Mesenchymal stem cell (in vitro differentiated cells and primary cell): ENCODE results near the gene PRPSAP1.
A peak's percentile ranks its signal among the peaks of the same experiment; 100 is the strongest.
"Not testable (repeated sequence)": the region's sequence is repeated elsewhere in the genome, so short reads cannot be mapped to it uniquely, and the experiment has no call there.

ENCODE experiments used
- DNase-seq: peaks from one replicate; pipeline ENCODE4 v3.0.0-alpha.2; 2013
- H2AFZ ChIP-seq: one replicate; pipeline ENCODE4 v1.6.1; 2013; ENCODE audit warnings: low read depth, mild to moderate bottlenecking, control low read depth, inconsistent platforms, low read length, moderate library complexity
- H2AK5ac ChIP-seq: 2 replicates; pipeline ENCODE4 v1.6.1; 2013; ENCODE audit warnings: low read length, moderate library complexity, mild to moderate bottlenecking, inconsistent platforms; ENCODE audit not compliant: severe bottlenecking
- H2BK120ac ChIP-seq: one replicate; pipeline ENCODE4 v1.6.1; 2013; ENCODE audit warnings: low read depth, mild to moderate bottlenecking, inconsistent platforms, low read length, moderate library complexity
- H2BK12ac ChIP-seq, 2 experiments: one replicate each; pipeline ENCODE4 v1.6.1; 2013; ENCODE audit warnings: inconsistent platforms in 2 of 2, low read length in 2 of 2, mild to moderate bottlenecking in 2 of 2, moderate library complexity in 2 of 2, control low read depth in 1 of 2
- H2BK15ac ChIP-seq: one replicate; pipeline ENCODE4 v1.6.1; 2013; ENCODE audit warnings: mild to moderate bottlenecking, low read depth, inconsistent platforms; ENCODE audit not compliant: poor library complexity, severe bottlenecking
- H2BK5ac ChIP-seq: 2 replicates; pipeline ENCODE4 v1.6.1; 2013; ENCODE audit warnings: low read depth, mild to moderate bottlenecking, low read length, control low read depth, inconsistent platforms; ENCODE audit not compliant: poor library complexity, severe bottlenecking
- H3K14ac ChIP-seq, 2 experiments: one replicate each; pipeline ENCODE4 v1.6.1; 2013; ENCODE audit warnings: inconsistent platforms in 2 of 2, low read length in 2 of 2, control low read depth in 1 of 2, mild to moderate bottlenecking in 1 of 2, moderate library complexity in 1 of 2
- H3K18ac ChIP-seq, 2 experiments: one replicate each; pipeline ENCODE4 v1.6.1; 2013; ENCODE audit warnings: inconsistent platforms in 2 of 2, low read length in 2 of 2, control low read depth in 1 of 2, low read depth in 1 of 2, mild to moderate bottlenecking in 1 of 2
- H3K23ac ChIP-seq, 2 experiments: one replicate each; pipeline ENCODE4 v1.6.1; 2013; ENCODE audit warnings: inconsistent platforms in 2 of 2, low read length in 2 of 2, mild to moderate bottlenecking in 2 of 2, moderate library complexity in 2 of 2, control low read depth in 1 of 2
- H3K27ac ChIP-seq: 2 replicates; pipeline ENCODE4 v1.5.1; 2013; ENCODE audit warnings: mild to moderate bottlenecking, moderate library complexity, low read length, control low read depth, inconsistent platforms; ENCODE audit not compliant: poor library complexity, severe bottlenecking
- H3K27me3 ChIP-seq, 2 experiments: 2 replicates each; pipeline versions ENCODE4 v1.6.1 to v1.7.0; 2013; ENCODE audit warnings: low read length in 2 of 2, mild to moderate bottlenecking in 2 of 2, moderate library complexity in 2 of 2, control low read depth in 1 of 2, inconsistent platforms in 1 of 2; ENCODE audit not compliant: control insufficient read depth in 1 of 2, insufficient read depth in 1 of 2
- H3K36me3 ChIP-seq, 2 experiments: 2 replicates each; pipeline versions ENCODE4 v1.6.1 to v1.7.0; 2013; ENCODE audit warnings: low read length in 2 of 2, control low read depth in 1 of 2, inconsistent platforms in 1 of 2, low read depth in 1 of 2, mild to moderate bottlenecking in 1 of 2; ENCODE audit not compliant: insufficient read depth in 2 of 2, control insufficient read depth in 1 of 2
- H3K4ac ChIP-seq, 2 experiments: one replicate each; pipeline ENCODE4 v1.6.1; 2013; ENCODE audit warnings: inconsistent platforms in 2 of 2, low read length in 2 of 2, mild to moderate bottlenecking in 2 of 2, moderate library complexity in 2 of 2, control low read depth in 1 of 2, low read depth in 1 of 2
- H3K4me1 ChIP-seq: 2 replicates; pipeline ENCODE4 v1.6.1; 2013; ENCODE audit warnings: low read depth, low read length, control low read depth; ENCODE audit not compliant: control insufficient read depth, insufficient read depth
- H3K4me2 ChIP-seq: 2 replicates; pipeline ENCODE4 v1.6.1; 2013; ENCODE audit warnings: low read length, mild to moderate bottlenecking, inconsistent platforms; ENCODE audit not compliant: poor library complexity, severe bottlenecking
- H3K4me3 ChIP-seq, 2 experiments: 2 replicates each; pipeline versions ENCODE4 v1.5.1 to v1.7.0; 2013; ENCODE audit warnings: low read length in 2 of 2, mild to moderate bottlenecking in 2 of 2, control low read depth in 1 of 2, low read depth in 1 of 2; ENCODE audit not compliant: insufficient read depth in 1 of 2
- H3K79me1 ChIP-seq: replicated peaks from 2 replicates; pipeline ENCODE4 v1.6.1; 2013; ENCODE audit warnings: mild to moderate bottlenecking, control low read depth, low read length, inconsistent platforms; ENCODE audit not compliant: poor library complexity, severe bottlenecking
- H3K9ac ChIP-seq: 2 replicates; pipeline ENCODE4 v1.7.0; 2013; ENCODE audit warnings: mild to moderate bottlenecking, low read length, moderate library complexity
- H3K9me3 ChIP-seq: 2 replicates; pipeline ENCODE4 v1.7.0; 2013; ENCODE audit warnings: mild to moderate bottlenecking, low read length; ENCODE audit not compliant: control insufficient read depth
- H4K8ac ChIP-seq: one replicate; pipeline ENCODE4 v1.6.1; 2013; ENCODE audit warnings: inconsistent platforms, mild to moderate bottlenecking, low read length, moderate library complexity
- H4K91ac ChIP-seq: one replicate; pipeline ENCODE4 v1.6.1; 2013; ENCODE audit warnings: mild to moderate bottlenecking, low read length, inconsistent platforms
- WGBS: methylation state at CpG from one replicate; pipeline ENCODE4 v1.1.7; 2013; ENCODE audit warnings: mixed read lengths; 5-methylcytosine and 5-hydroxymethylcytosine counted together

The PRPSAP1 gene

DNA sequence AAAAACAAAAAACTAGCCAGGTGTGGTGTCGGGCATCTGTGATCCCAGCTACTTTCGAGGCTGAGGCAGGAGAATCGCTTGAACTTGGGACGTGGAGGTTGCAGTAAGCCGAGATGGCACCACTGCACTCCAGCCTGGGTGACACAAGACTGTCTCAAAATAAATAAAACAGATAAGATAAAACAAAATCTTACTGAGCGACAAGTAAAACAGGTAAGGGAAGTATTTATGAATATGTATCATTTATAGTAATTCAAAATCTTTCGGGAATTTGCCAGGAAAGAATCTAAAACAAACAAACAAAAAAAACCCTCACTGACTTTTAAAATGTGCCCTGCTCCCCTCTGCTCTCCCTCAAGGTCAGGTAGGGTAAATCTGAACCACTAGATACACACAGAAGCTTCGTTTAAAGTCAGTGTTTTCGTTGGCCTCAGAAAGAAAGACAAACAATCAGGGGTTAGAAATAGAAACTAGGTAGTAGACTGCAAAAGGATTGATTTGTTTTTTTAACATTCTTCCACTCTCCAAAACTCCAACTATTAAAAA lies 2.1 kb downstream of the PRPSAP1 start:
- peaks cover 13% of the 10 kb centered on the region for H3K79me1 ChIP-seq
- no peak for DNase-seq
- WGBS = 87% methylated on average over 6 of the region's 9 CpGs
- H3K4me2 ChIP-seq = no peak overlapping the region
- no peak overlapping the region for H2AFZ ChIP-seq
- no peak overlapping the region for H2BK15ac ChIP-seq
- peaks cover 10 to 11% of the 10 kb centered on the region in 2 experiments for H3K36me3 ChIP-seq
- H3K9ac ChIP-seq = peak overlapping the region; percentile 50
- H4K91ac ChIP-seq = no peak overlapping the region
- H2BK12ac ChIP-seq = no peak overlapping the region
- no peak overlapping the region for H3K14ac ChIP-seq
- H3K4ac ChIP-seq = no peak overlapping the region
- no peaks in the 10 kb centered on the region for H3K27me3 ChIP-seq
- peaks cover 11% of the 10 kb centered on the region for H3K4me1 ChIP-seq
- no peak overlapping the region for H3K23ac ChIP-seq
- no peak overlapping the region for H2BK120ac ChIP-seq
- H3K9me3 ChIP-seq = no peaks in the 10 kb centered on the region
- no peak overlapping the region for H3K4me3 ChIP-seq
- no peak overlapping the region for H3K27ac ChIP-seq
- H3K18ac ChIP-seq = no peak overlapping the region
- no peak overlapping the region for H4K8ac ChIP-seq
- no peak overlapping the region for H2AK5ac ChIP-seq
- H2BK5ac ChIP-seq = no peak overlapping the region

DNA sequence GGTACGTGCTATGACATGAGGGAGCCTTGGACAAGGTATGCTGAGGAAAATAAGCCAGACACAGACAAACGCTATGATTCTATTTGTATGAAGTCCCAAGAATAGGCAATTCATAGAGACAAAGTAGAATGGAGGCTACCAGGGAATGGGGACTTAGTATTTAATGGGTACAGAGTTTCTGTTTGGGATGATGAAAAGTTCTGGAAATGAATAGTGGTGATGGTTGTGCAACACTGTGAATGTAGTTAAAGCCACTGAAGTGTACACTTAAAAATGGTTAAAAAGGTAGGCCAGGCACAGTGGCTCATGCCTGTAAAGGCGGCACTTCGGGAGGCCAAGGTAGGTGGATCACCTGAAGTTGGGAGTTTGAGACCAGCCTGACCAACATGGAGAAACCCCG lies 3.3 kb downstream of the PRPSAP1 start:
- Histone ChIP-seq H2BK12ac (no peak overlapping the region), H3K18ac (no peak overlapping the region), H3K9me3 (no peaks in the 10 kb centered on the region), H3K9ac (no peak overlapping the region), H3K4me1 (peaks cover 11% of the 10 kb centered on the region), H2BK5ac (no peak overlapping the region), H3K23ac (no peak overlapping the region), H3K4me3 (no peak overlapping the region), H2BK15ac (no peak overlapping the region), H3K4me2 (no peak overlapping the region), H3K79me1 (peaks cover 13% of the 10 kb centered on the region), H3K14ac (no peak overlapping the region), H2AFZ (no peak overlapping the region), H2AK5ac (no peak overlapping the region), H4K91ac (no peak overlapping the region), H3K27me3 (no peaks in the 10 kb centered on the region), H3K4ac (no peak overlapping the region), H3K27ac (no peak overlapping the region), H2BK120ac (no peak overlapping the region), H3K36me3 (peaks cover 20 to 22% of the 10 kb centered on the region in 2 experiments), H4K8ac (no peak overlapping the region)
- WGBS = 98% methylated on average over 5 of the region's 5 CpGs
- no peak for DNase-seq

DNA sequence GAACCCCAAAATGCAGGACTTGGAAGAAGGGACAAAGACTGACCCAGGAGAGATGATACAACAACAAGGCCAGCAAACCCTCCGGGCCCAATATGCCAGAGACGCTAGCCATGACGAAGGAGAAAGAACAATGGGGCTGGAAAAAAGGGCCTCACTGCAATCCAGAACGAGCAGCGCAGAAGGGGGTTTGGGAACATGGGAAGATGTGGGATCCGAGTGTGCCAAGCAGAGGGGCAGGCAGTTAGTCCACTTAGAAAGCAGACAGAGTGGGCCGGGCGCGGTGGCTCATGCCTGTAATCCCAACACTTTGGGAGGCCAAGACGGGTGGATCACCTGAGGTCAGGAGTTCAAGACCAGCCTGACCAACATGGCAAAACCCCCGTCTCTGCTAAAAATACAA lies 6.8 kb downstream of the PRPSAP1 start:
- not testable (repeated sequence) for DNase-seq, H4K8ac ChIP-seq, H2AFZ ChIP-seq, H3K27me3 ChIP-seq, H2BK120ac ChIP-seq, H2AK5ac ChIP-seq, H3K9me3 ChIP-seq, H3K18ac ChIP-seq, H3K4me2 ChIP-seq, H3K23ac ChIP-seq, H3K9ac ChIP-seq, H2BK15ac ChIP-seq, H2BK12ac ChIP-seq, H2BK5ac ChIP-seq, H4K91ac ChIP-seq, H3K4me1 ChIP-seq, H3K27ac ChIP-seq, H3K4me3 ChIP-seq, H3K14ac ChIP-seq, H3K79me1 ChIP-seq, H3K4ac ChIP-seq
- WGBS = 98% methylated on average over 11 of the region's 11 CpGs
- H3K36me3 ChIP-seq = peaks cover 40 to 43% of the 10 kb centered on the region in 2 experiments

DNA sequence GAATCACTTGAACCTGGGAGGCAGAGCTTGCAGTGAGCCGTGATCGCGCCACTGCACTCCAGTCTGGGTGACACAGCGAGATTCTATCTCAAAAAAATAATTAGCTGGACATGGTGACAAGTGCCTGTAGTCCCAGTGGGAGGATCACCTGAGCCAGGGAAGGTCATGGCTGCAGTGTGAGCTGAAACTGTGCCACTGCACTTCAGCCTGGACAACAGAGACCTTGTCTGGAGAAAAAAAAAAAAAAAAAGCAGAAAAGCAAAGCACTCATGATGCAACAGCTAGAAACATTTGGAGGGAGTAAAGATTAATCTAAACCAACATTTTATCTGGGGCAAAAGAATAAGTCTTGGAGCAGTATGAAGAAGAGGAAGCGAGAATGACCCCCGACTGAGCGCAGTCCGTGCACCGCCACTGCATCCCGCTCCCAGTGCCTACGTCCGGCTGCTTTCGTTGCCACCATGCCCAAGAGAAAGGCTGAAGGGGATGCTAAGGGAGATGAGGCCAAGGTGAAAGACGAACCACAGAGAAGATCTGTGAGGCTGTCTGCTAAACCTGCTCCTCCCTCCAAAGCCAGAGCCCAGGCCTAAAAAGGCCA lies 8.2 kb downstream of the PRPSAP1 start:
- Histone ChIP-seq H2BK12ac (no peak overlapping the region), H3K9me3 (no peaks in the 10 kb centered on the region), H2BK5ac (no peak overlapping the region), H3K4ac (no peak overlapping the region), H3K27ac (no peak overlapping the region), H2BK120ac (no peak overlapping the region), H2AK5ac (no peak overlapping the region), H3K18ac (no peak overlapping the region), H2BK15ac (no peak overlapping the region), H3K9ac (no peak overlapping the region), H4K91ac (no peak overlapping the region), H2AFZ (no peak overlapping the region), H3K36me3 (peaks cover 44 to 48% of the 10 kb centered on the region in 2 experiments), H3K27me3 (no peaks in the 10 kb centered on the region), H3K4me2 (no peak overlapping the region), H3K14ac (no peak overlapping the region), H3K79me1 (peaks cover 9% of the 10 kb centered on the region), H4K8ac (no peak overlapping the region), H3K23ac (no peak overlapping the region), H3K4me1 (no peaks in the 10 kb centered on the region), H3K4me3 (no peak overlapping the region)
- no peak for DNase-seq
- WGBS = 99% methylated on average over 10 of the region's 14 CpGs
